Neural progenitor cell (in vitro differentiated cells): Measurements from ENCODE around the gene EPHA2. TPM values are rescaled to one million over a fixed set of nuclear protein-coding genes. Genes with fewer than 3 reads are reported as not detected.

ENCODE experiments used
- DNase-seq: peaks from one replicate; pipeline ENCODE4 v3.0.0-alpha.2; 2016; ENCODE audit warnings: low spot score
- H2AFZ ChIP-seq: fragments of 200-600 bp; sonication (generic); replicated peaks from 2 replicates; pipeline ENCODE4 v1.6.1; 2016; ENCODE audit warnings: antibody characterized with exemption
- H3F3A ChIP-seq: fragments of 200-600 bp; sonication (generic); 2 replicates; pipeline ENCODE4 v1.6.1; 2016; ENCODE audit warnings: antibody characterized with exemption, low read depth
- H3K27ac ChIP-seq: fragments of 200-600 bp; sonication (generic); 2 replicates; pipeline ENCODE4 v1.5.1; 2016; ENCODE audit warnings: mild to moderate bottlenecking
- H3K27me3 ChIP-seq: fragments of 200-600 bp; sonication (generic); 2 replicates; pipeline ENCODE4 v1.6.1; 2016; ENCODE audit warnings: mild to moderate bottlenecking, moderate library complexity
- H3K36me3 ChIP-seq: fragments of 200-600 bp; sonication (generic); 2 replicates; pipeline ENCODE4 v1.5.1; 2016
- H3K4me1 ChIP-seq: fragments of 200-600 bp; sonication (generic); 2 replicates; pipeline ENCODE4 v1.6.1; 2016; ENCODE audit warnings: mixed run types
- H3K4me2 ChIP-seq: fragments of 200-600 bp; sonication (generic); 2 replicates; pipeline ENCODE4 v1.6.1; 2016
- H3K4me3 ChIP-seq: fragments of 200-600 bp; sonication (generic); 2 replicates; pipeline ENCODE4 v1.5.1; 2016
- H3K79me2 ChIP-seq: fragments of 200-600 bp; sonication (generic); 2 replicates; pipeline ENCODE4 v1.6.1; 2016; ENCODE audit warnings: low read depth
- H3K9ac ChIP-seq: fragments of 200-600 bp; sonication (generic); 2 replicates; pipeline ENCODE4 v1.6.1; 2016
- H3K9me3 ChIP-seq: fragments of 200-600 bp; sonication (generic); 2 replicates; pipeline ENCODE4 v1.5.1; 2016; ENCODE audit warnings: low read depth
- H4K20me1 ChIP-seq: fragments of 200-600 bp; sonication (generic); 2 replicates; pipeline ENCODE4 v1.6.1; 2016; ENCODE audit warnings: low read depth
- H3K27ac Mint-ChIP-seq: 3 replicates; pipeline ENCODE4 v1.8.0; 2021; ENCODE audit warnings: mixed read lengths
- H3K27me3 Mint-ChIP-seq: 2 replicates; pipeline ENCODE4 v1.8.0; 2022; ENCODE audit warnings: low read depth, mild to moderate bottlenecking, inconsistent platforms, moderate library complexity, mixed read lengths; ENCODE audit not compliant: insufficient read depth
- H3K36me3 Mint-ChIP-seq: 3 replicates; pipeline ENCODE4 v1.8.0; 2021; ENCODE audit warnings: mixed read lengths
- H3K4me1 Mint-ChIP-seq: 3 replicates; pipeline ENCODE4 v1.8.0; 2021; ENCODE audit warnings: mixed read lengths
- H3K4me3 Mint-ChIP-seq: 3 replicates; pipeline ENCODE4 v1.8.0; 2021; ENCODE audit warnings: mild to moderate bottlenecking, moderate library complexity, mixed read lengths
- H3K9me3 Mint-ChIP-seq: 3 replicates; pipeline ENCODE4 v1.8.0; 2020; ENCODE audit warnings: mixed read lengths
- CTCF ChIP-seq: fragments of 200-600 bp; sonication (generic); IDR thresholded peaks from 2 replicates; pipeline ENCODE4 v1.5.1; 2017; ENCODE audit warnings: antibody characterized with exemption, mild to moderate bottlenecking
- EZH2 ChIP-seq: fragments of 200-600 bp; sonication (generic); IDR thresholded peaks from 2 replicates; pipeline ENCODE4 v1.6.1; 2017; ENCODE audit warnings: antibody characterized with exemption, mild to moderate bottlenecking, moderate library complexity
- EZH2phosphoT487 ChIP-seq: fragments of 200-600 bp; sonication (generic); IDR thresholded peaks from 2 replicates; pipeline ENCODE4 v1.6.1; 2017; ENCODE audit warnings: antibody characterized with exemption
- total RNA-seq: library from RNA; depleted of rRNA; stranded (reverse); fragments of >200 nt; gene quantifications from 2 replicates; pipeline ENCODE4 v1.2.3, GENCODE V29; 2015; ENCODE audit warnings: low replicate concordance

EPHA2 gene
- total RNA-seq, 1 donor from 2014 or later: 14.9 TPM

- Histone ChIP-seq H3K4me3 (no peak overlapping the region), H2AFZ (peak overlapping the region; percentile 50), H3K27me3 (no peaks in the 10 kb centered on the region), H3K9ac (no peak overlapping the region), H3K27ac (no peak overlapping the region), H3K4me2 (no peak overlapping the region), H3K79me2 (no peaks in the 10 kb centered on the region), H3K36me3 (no peaks in the 10 kb centered on the region), H3F3A (no peaks in the 10 kb centered on the region), H3K9me3 (no peaks in the 10 kb centered on the region), H4K20me1 (no peaks in the 10 kb centered on the region), H3K4me1 (peaks cover 6% of the 10 kb centered on the region)
- H3K9me3 Mint-ChIP-seq: no peaks in the 10 kb centered on the region
- DNase-seq: no peak
- H3K4me3 Mint-ChIP-seq: no peak overlapping the region
- H3K27me3 Mint-ChIP-seq: peaks cover 15% of the 10 kb centered on the region
- TF ChIP-seq EZH2 (no peak), EZH2phosphoT487 (no peak), CTCF (no peak)
- H3K4me1 Mint-ChIP-seq: peaks cover 18% of the 10 kb centered on the region
- peak overlapping the region; percentile 93 for H3K27ac Mint-ChIP-seq
- H3K36me3 Mint-ChIP-seq: no peaks in the 10 kb centered on the region
Observed at GRCh38 chr1:16087733-16088132, 68.1 kb downstream of the EPHA2 start.

GRCh38 chr1:16085522-16085921 lies 70.3 kb downstream of the EPHA2 start:
- Mint-ChIP-seq H3K27me3 (peaks cover 11% of the 10 kb centered on the region), H3K9me3 (no peaks in the 10 kb centered on the region), H3K4me1 (peaks cover 13% of the 10 kb centered on the region), H3K27ac (no peak overlapping the region), H3K36me3 (no peaks in the 10 kb centered on the region), H3K4me3 (no peak overlapping the region)
- H3F3A ChIP-seq: no peaks in the 10 kb centered on the region
- H3K4me1 ChIP-seq: peaks cover 5% of the 10 kb centered on the region
- no peaks in the 10 kb centered on the region for H3K79me2 ChIP-seq
- no peaks in the 10 kb centered on the region for H3K27me3 ChIP-seq
- TF ChIP-seq EZH2: no peak
- no peak for TF ChIP-seq CTCF
- TF ChIP-seq EZH2phosphoT487: no peak
- no peak overlapping the region for H3K4me3 ChIP-seq
- H3K36me3 ChIP-seq: no peaks in the 10 kb centered on the region
- H3K27ac ChIP-seq: no peak overlapping the region
- H3K4me2 ChIP-seq: no peak overlapping the region
- H2AFZ ChIP-seq: no peak overlapping the region
- H3K9me3 ChIP-seq: no peaks in the 10 kb centered on the region
- DNase-seq: no peak
- H4K20me1 ChIP-seq: no peaks in the 10 kb centered on the region
- H3K9ac ChIP-seq: no peak overlapping the region

GRCh38 chr1:16083486-16083885 lies 72.4 kb downstream of the EPHA2 start:
- Mint-ChIP-seq H3K36me3 (no peaks in the 10 kb centered on the region), H3K4me1 (peaks cover 15% of the 10 kb centered on the region), H3K27me3 (peaks cover 14% of the 10 kb centered on the region), H3K4me3 (peak overlapping the region; percentile 27), H3K9me3 (no peaks in the 10 kb centered on the region), H3K27ac (no peak overlapping the region)
- H3F3A ChIP-seq: no peaks in the 10 kb centered on the region
- H3K4me3 ChIP-seq: no peak overlapping the region
- H3K36me3 ChIP-seq: no peaks in the 10 kb centered on the region
- no peak overlapping the region for H2AFZ ChIP-seq
- no peaks in the 10 kb centered on the region for H3K79me2 ChIP-seq
- H3K27me3 ChIP-seq: no peaks in the 10 kb centered on the region
- no peak overlapping the region for H3K9ac ChIP-seq
- DNase-seq: no peak
- peaks cover 8% of the 10 kb centered on the region for H3K4me1 ChIP-seq
- H3K27ac ChIP-seq: no peak overlapping the region
- TF ChIP-seq CTCF (no peak), EZH2phosphoT487 (no peak), EZH2 (no peak)
- no peaks in the 10 kb centered on the region for H3K9me3 ChIP-seq
- H4K20me1 ChIP-seq: no peaks in the 10 kb centered on the region
- no peak overlapping the region for H3K4me2 ChIP-seq
